Thyroid gland (tissue), 4 donors: ENCODE data around the gene PPIA. TPM values are rescaled to one million over a fixed set of nuclear protein-coding genes. Genes with fewer than 3 reads are reported as not detected.

ENCODE experiments used
- DNase-seq, 2 donors: peaks; one replicate each; pipeline ENCODE4 v3.0.0-alpha.2; 2019
- H3K27ac ChIP-seq, 3 donors: fragments of 200-600 bp; sonication (generic); 1 replicate in 2 of 3; 2 replicates in 1 of 3; pipeline ENCODE4 v1.5.1; 2016 to 2019; ENCODE audit warnings: mild to moderate bottlenecking in 1 of 3, moderate library complexity in 1 of 3
- H3K27me3 ChIP-seq: fragments of 200-600 bp; sonication (generic); one replicate; pipeline ENCODE4 v1.5.1; 2019
- H3K36me3 ChIP-seq, 2 donors: fragments of 200-600 bp; sonication (generic); one replicate each; pipeline ENCODE4 v1.5.1; 2016 to 2019
- H3K4me1 ChIP-seq, 2 donors: fragments of 200-600 bp; sonication (generic); one replicate each; pipeline ENCODE4 v1.5.1; 2017 to 2019
- H3K4me3 ChIP-seq, 3 donors: fragments of 200-600 bp; sonication (generic); replicated peaks in 1 of 3; 1 replicate in 2 of 3; 2 replicates in 1 of 3; pipeline ENCODE4 v1.5.1; 2016; ENCODE audit warnings: mild to moderate bottlenecking in 1 of 3
- H3K9me3 ChIP-seq: fragments of 200-600 bp; sonication (generic); one replicate; pipeline ENCODE4 v1.5.1; 2017
- POLR2A ChIP-seq, 2 donors: fragments of 450-650 bp; IDR thresholded peaks; one replicate each; pipeline ENCODE4 v1.6.1; 2017; ENCODE audit warnings: antibody characterized with exemption in 2 of 2, mild to moderate bottlenecking in 2 of 2, moderate library complexity in 1 of 2
- WGBS, 2 donors: methylation state at CpG; one replicate each; pipeline ENCODE4 v1.1.5; 2017; 5-methylcytosine and 5-hydroxymethylcytosine counted together
- intact Hi-C: fragments of 100-400 bp; cut with DNase I; formaldehyde crosslinking; loops from one replicate; pipeline ENCODE4 v1.15.1; 2023
- total RNA-seq, 4 donors: library from RNA; depleted of rRNA; stranded (reverse); fragments of >200 nt; gene quantifications; one replicate each; pipeline ENCODE4 v1.2.3, GENCODE V29; 2016
- TF ChIP-seq, protein P1 (sequence below), 6 experiments: fragments of 200-600 bp in 3 of 6; fragments of 450-650 bp in 3 of 6; sonication (generic) in 3 of 6; IDR thresholded peaks; one replicate each; pipeline ENCODE4 v1.5.1; 2016 to 2019; ENCODE audit warnings: antibody characterized with exemption in 6 of 6, mild to moderate bottlenecking in 2 of 6, inconsistent platforms in 1 of 6, moderate library complexity in 1 of 6

The PPIA gene
- total RNA-seq, 4 donors from 2014 or later: 1,021 to 2,051 (median 1,545) TPM

DNA sequence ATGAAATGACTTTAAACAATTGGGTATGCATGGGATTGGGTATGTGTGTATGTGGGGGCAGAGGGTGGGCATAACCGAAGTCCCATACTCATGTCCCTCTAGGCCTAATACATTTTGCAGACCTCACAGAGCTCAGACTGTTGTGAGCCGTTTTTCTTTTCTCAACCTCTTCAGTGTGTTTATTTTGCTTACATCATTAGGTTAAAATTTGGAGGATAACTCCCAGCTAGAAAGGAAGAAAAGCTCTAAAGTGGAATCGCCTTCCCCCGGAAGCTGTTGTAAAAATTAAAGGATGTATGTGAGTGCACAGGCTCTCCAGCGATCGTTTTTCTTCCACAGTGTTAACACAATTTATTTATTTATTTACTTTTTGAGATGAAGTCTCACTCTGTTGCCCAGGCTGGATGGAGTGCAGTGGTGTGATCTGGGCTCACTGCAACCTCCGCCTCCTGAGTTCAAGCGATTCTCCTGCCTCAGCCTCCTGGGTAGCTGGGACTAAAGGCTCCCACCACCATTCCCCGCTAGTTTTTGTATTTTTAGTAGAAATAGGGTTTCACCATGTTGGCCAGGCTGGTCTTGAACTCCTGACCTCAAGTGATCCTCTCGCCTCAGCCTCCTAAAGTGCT lies 52.9 kb downstream of the PPIA start:
- no peaks in the 10 kb centered on the region for H3K9me3 ChIP-seq
- H3K4me3 ChIP-seq: peak overlapping the region in 1 of 3 donors; percentile 58
- intact Hi-C loops: no loop called here
- 72 to 73% methylated on average over 10 of the region's 10 CpGs for WGBS, 2 donors
- peaks cover 11 to 12% of the 10 kb centered on the region in 2 donors for H3K4me1 ChIP-seq
- no peak for DNase-seq
- H3K27ac ChIP-seq: peak overlapping the region in 1 of 3 donors; percentile 84
- TF ChIP-seq POLR2A (IDR thresholded peaks at IDR 0.05): no peak
- H3K27me3 ChIP-seq: no peaks in the 10 kb centered on the region
- no peaks in the 10 kb centered on the region for H3K36me3 ChIP-seq

DNA sequence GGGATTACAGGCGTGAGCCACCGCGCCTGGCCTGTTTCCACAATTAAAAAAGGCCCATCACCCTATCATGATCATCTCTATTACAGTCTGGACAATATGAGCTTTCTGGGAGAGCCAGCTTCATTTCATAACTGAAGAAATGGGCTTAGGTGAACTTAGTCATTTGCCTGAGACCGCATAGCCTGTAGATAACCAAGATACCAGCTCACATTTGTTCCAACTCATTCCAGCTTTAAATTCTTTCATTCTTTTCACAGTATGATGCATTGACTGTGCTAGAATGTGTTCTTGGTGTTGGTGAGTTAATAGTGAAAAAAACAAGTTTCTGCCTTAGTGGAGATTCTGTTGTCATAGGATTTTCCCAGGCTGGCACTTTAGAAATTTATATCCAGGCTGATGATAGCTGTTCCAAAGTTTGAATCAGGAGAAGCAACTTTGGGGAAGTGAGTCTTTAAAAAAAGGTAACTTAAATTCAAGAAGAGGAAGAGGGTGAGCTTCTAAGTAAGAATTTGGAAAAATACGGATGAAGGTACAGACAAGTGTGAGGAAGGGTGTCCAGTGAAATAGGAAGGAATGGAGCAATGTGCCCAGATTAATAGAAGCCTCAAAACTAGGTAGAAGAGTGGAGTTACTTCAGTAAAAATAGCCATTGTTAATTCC lies 53.5 kb downstream of the PPIA start:
- Histone ChIP-seq H3K36me3 (no peaks in the 10 kb centered on the region), H3K27me3 (no peaks in the 10 kb centered on the region), H3K4me1 (peaks cover 11 to 12% of the 10 kb centered on the region in 2 donors), H3K9me3 (no peaks in the 10 kb centered on the region), H3K4me3 (no peak overlapping the region), H3K27ac (no peak overlapping the region)
- intact Hi-C loops: no loop called here
- 78 to 95% methylated on average over 5 of the region's 5 CpGs for WGBS, 2 donors
- TF ChIP-seq POLR2A (IDR thresholded peaks at IDR 0.05): no peak
- TF ChIP-seq, protein P1, sequence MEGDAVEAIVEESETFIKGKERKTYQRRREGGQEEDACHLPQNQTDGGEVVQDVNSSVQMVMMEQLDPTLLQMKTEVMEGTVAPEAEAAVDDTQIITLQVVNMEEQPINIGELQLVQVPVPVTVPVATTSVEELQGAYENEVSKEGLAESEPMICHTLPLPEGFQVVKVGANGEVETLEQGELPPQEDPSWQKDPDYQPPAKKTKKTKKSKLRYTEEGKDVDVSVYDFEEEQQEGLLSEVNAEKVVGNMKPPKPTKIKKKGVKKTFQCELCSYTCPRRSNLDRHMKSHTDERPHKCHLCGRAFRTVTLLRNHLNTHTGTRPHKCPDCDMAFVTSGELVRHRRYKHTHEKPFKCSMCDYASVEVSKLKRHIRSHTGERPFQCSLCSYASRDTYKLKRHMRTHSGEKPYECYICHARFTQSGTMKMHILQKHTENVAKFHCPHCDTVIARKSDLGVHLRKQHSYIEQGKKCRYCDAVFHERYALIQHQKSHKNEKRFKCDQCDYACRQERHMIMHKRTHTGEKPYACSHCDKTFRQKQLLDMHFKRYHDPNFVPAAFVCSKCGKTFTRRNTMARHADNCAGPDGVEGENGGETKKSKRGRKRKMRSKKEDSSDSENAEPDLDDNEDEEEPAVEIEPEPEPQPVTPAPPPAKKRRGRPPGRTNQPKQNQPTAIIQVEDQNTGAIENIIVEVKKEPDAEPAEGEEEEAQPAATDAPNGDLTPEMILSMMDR (IDR thresholded peaks at IDR 0.05): no peak
- no peak for DNase-seq

DNA sequence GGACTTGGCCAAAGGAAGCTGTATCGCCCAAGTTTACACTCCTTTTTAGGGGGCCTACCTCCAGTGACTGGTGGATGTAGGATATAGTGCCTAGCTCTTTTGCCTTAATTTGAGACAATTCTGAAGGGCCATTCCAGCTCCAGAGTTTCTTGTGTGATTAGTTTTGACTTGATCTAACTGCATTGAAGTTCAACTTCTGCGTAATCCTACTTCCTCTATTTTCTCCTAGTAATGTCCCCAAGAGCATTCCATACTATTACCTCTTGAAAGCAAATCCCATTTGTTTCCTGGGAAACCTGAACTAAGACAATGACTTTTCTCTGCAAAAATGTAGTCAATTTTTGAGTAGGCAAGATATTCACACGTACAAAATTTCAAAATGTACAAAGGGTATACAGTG lies 56.1 kb downstream of the PPIA start:
- Histone ChIP-seq H3K27ac (no peak overlapping the region), H3K27me3 (no peaks in the 10 kb centered on the region), H3K4me1 (peaks cover 0 to 5% of the 10 kb centered on the region in 2 donors), H3K4me3 (no peak overlapping the region), H3K36me3 (no peaks in the 10 kb centered on the region), H3K9me3 (no peaks in the 10 kb centered on the region)
- intact Hi-C loops: no loop called here
- no peak for TF ChIP-seq POLR2A (IDR thresholded peaks at IDR 0.05)
- TF ChIP-seq, protein P1 (IDR thresholded peaks at IDR 0.05): no peak
- DNase-seq: no peak
- WGBS, 2 donors: 91 to 94% methylated on average over 3 of the region's 3 CpGs

Other genes starting within 250 kb of the PPIA start
- 10 to 100 TPM; 47.3 to 77.3 (median 62.1) TPM for gene DDX56, start 222.8 kb upstream of the PPIA start, total RNA-seq
- 100 to 1,000 TPM; 240 to 522 (median 435) TPM for gene TMED4, start 214.4 kb upstream of the PPIA start, total RNA-seq
- gene OGDH, start 190.1 kb upstream of the PPIA start, total RNA-seq: 100 to 1,000 TPM; 108 to 325 (median 201) TPM
- 10 to 100 TPM; 43.1 to 57.7 (median 49.8) TPM for gene ZMIZ2, start 47.8 kb upstream of the PPIA start, total RNA-seq
- 100 to 1,000 TPM; 126 to 198 (median 144) TPM for gene H2AZ2, start 51.4 kb downstream of the PPIA start, total RNA-seq
- 10 to 100 TPM; 25.6 to 47.4 (median 31.5) TPM for gene PURB, start 88.8 kb downstream of the PPIA start, total RNA-seq
- gene MYO1G, start 182.3 kb downstream of the PPIA start, total RNA-seq: 1 to 10 TPM in 3 of 4 donors, under 1 TPM in 1; 0.78 to 3.8 (median 2.0) TPM
- gene CCM2, start 203.5 kb downstream of the PPIA start, total RNA-seq: 10 to 100 TPM; 19.4 to 29.2 (median 24.3) TPM